ENCODE results near the gene NCKIPSD. TPM values are rescaled to one million over a fixed set of nuclear protein-coding genes. Genes with fewer than 3 reads are reported as not detected.

NCKIPSD gene
- total RNA-seq, 1 experiment from 2014 or later, result 26.9 TPM

DNA sequence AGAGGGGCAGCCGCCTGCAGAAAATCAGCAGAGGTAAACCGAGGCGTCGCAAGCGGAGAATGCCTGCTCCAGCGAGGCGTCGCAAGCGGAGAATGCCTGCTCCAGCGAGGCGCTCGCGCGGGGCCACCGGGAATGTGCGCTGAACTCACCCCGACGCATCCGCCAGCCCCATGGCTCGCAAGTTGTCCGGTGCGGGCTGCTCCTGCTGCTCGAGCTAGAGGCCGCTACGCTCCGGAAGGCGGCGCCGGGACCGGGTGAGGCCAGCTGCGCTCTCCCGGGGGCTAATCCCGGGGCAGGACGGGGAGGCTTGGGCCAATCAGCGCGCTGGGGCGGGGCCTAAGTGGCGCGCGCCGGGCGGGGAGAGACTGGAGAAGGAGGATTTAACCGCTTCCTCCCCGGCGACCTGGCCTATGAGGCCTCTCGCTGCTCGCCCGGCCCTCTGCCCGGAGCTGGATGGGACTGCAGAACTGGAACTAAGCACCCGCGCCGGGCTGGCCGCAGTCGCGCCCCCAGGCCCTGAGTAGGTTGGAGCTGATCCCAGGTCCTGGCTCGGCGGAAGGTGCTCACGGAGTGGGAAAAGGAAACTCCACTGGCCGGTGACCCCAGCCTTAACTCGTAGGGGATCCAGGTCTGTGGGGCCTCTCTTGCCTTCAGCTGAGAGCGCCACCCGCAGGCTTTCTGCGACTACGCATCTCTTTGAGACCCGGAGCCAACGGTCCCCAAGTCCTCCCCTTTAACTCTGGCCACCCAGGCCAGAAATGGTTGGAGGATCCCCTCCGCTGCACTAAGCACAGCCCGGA, 50.3 kb downstream of the NCKIPSD start, which contains the start of gene SLC26A6:
Gene SLC26A6 (minus strand): TSS at position 240 of the 800 bp plus-strand sequence. CDS start 68 bp downstream, at position 172.
- CTCF ChIA-PET, result interaction anchor here (0.6 to 3.4 kb wide), 17 partner anchors 11 to 130 kb away, joined by 3 to 22 read pairs (median 5); partner anchors contain the start of genes CELSR3 and UQCRC1

DNA sequence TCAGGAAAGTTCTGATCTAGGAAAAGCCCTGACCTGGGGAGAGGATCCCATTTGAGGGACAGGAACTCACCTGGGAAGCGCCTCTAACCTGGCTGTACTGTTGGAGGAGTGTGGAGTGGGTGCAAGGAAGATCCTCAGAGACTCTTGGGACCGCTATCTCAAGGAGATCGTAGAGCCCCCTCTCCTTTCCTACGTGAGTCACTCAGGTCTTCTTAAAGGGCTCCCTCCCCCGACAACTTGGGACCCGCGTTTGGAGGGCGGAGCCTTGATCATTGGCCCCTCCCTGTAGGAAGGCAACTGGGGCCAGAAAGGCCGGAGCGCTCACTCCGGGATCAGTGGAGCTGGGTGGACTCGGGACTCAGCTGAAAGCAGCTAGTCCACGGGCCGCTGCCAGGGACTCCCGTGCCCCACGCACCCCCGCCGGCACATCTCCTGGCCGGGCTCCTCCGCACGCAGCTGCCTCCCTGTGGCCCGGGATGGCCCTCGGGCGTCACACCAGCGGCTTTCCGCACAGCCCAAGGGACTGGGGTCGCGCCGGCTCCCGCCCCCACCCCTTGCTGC, 51.0 kb downstream of the NCKIPSD start:
- Mint-ChIP-seq H3K27ac (ENCODE audit: low read depth, unreplicated experiment) (peak overlapping the region; percentile 85), H3K4me1 (ENCODE audit: insufficient read depth, unreplicated experiment) (peaks cover 10% of the 10 kb centered on the region), H3K4me3 (ENCODE audit: unreplicated experiment) (peak overlapping the region; percentile 84), H3K9me3 (ENCODE audit: unreplicated experiment) (no peaks in the 10 kb centered on the region), H3K36me3 (ENCODE audit: insufficient read depth, unreplicated experiment) (peaks cover 27% of the 10 kb centered on the region), H3K27me3 (ENCODE audit: insufficient read depth, unreplicated experiment) (no peaks in the 10 kb centered on the region)
- BruUV-seq (replicated peaks), result TSS peak; percentile 46
- TF ChIP-seq, protein P1, sequence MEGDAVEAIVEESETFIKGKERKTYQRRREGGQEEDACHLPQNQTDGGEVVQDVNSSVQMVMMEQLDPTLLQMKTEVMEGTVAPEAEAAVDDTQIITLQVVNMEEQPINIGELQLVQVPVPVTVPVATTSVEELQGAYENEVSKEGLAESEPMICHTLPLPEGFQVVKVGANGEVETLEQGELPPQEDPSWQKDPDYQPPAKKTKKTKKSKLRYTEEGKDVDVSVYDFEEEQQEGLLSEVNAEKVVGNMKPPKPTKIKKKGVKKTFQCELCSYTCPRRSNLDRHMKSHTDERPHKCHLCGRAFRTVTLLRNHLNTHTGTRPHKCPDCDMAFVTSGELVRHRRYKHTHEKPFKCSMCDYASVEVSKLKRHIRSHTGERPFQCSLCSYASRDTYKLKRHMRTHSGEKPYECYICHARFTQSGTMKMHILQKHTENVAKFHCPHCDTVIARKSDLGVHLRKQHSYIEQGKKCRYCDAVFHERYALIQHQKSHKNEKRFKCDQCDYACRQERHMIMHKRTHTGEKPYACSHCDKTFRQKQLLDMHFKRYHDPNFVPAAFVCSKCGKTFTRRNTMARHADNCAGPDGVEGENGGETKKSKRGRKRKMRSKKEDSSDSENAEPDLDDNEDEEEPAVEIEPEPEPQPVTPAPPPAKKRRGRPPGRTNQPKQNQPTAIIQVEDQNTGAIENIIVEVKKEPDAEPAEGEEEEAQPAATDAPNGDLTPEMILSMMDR (IDR thresholded peaks at IDR 0.05; ENCODE audit: unreplicated experiment), result no peak
- intact Hi-C loops (cut with micrococcal nuclease), result loop anchor here (1.0 to 2.0 kb wide), 6 partner anchors 20 to 169 kb away; partner anchors contain the start of gene NCKIPSD
- peak; percentile 63 for DNase-seq (ENCODE audit: unreplicated experiment)
- ChIA-PET POLR2A (interaction anchor here (0.5 to 4.1 kb wide), 31 partner anchors 10 to 459 kb away, joined by 3 to 93 read pairs (median 6); partner anchors contain the start of genes ATRIP, CCDC51, CELSR3 and COL7A1), CTCF (interaction anchor here (0.6 to 3.4 kb wide), 17 partner anchors 10 to 445 kb away, joined by 3 to 22 read pairs (median 4); partner anchors contain the start of genes CELSR3 and UQCRC1)

More for the DNA sequence above, 50.3 kb downstream of the NCKIPSD start, which contains the start of gene SLC26A6:
- TSS peak; percentile 51 for BruUV-seq (replicated peaks)
- Mint-ChIP-seq H3K27ac (ENCODE audit: low read depth, unreplicated experiment) (peak within 1 kb of the TSS; percentile 85), H3K4me3 (ENCODE audit: unreplicated experiment) (peak within 1 kb of the TSS; percentile 84), H3K4me1 (ENCODE audit: insufficient read depth, unreplicated experiment) (peaks cover 10% of the 10 kb centered on the region), H3K9me3 (ENCODE audit: unreplicated experiment) (no peaks in the 10 kb centered on the region), H3K27me3 (ENCODE audit: insufficient read depth, unreplicated experiment) (no peaks in the 10 kb centered on the region), H3K36me3 (ENCODE audit: insufficient read depth, unreplicated experiment) (peaks cover 31% of the 10 kb centered on the region)
- POLR2A ChIA-PET, result interaction anchor here (0.6 to 4.1 kb wide), 32 partner anchors 9 to 459 kb away, joined by 3 to 93 read pairs (median 6); partner anchors contain the start of genes ATRIP, CCDC51, CELSR3 and COL7A1
- peak; percentile 98 for DNase-seq (ENCODE audit: unreplicated experiment)
- TF ChIP-seq, protein P1 (IDR thresholded peaks at IDR 0.05; ENCODE audit: unreplicated experiment), result peak; percentile 48
- intact Hi-C loops (cut with micrococcal nuclease), result loop anchor here (1.0 to 2.0 kb wide), 6 partner anchors 21 to 170 kb away; partner anchors contain the start of gene NCKIPSD

DNA sequence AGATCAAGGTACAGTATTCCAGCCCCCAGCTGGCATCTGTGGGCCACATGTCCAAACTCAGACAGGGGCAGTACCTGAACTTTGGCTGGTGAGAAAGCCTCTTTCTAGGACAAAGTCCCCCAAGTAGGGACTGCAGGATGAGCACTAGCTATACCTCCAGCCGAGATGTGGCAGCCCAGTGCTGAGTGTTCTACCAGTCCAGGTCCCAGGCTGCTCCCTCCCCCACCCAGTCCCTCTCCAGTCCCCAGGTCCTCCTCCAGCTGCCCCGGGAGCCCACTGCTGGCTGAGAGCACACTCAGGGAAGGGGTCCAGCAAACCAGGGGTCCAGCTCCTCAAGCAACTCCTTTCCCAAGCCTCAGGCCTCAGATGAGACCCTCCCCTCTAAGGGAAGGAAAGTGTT, 52.0 kb downstream of the NCKIPSD start:
- H3K4me3 Mint-ChIP-seq (ENCODE audit: unreplicated experiment), result peak overlapping the region; percentile 84
- no TSS peak for BruUV-seq (replicated peaks)
- POLR2A ChIA-PET, result interaction anchor here (0.7 to 4.1 kb wide), 8 partner anchors 11 to 193 kb away, joined by 4 to 93 read pairs (median 32); partner anchors contain the start of genes CCDC51, CELSR3, COL7A1 and PFKFB4
- H3K9me3 Mint-ChIP-seq (ENCODE audit: unreplicated experiment), result no peaks in the 10 kb centered on the region
- H3K4me1 Mint-ChIP-seq (ENCODE audit: insufficient read depth, unreplicated experiment), result peaks cover 10% of the 10 kb centered on the region
- TF ChIP-seq, protein P1 (IDR thresholded peaks at IDR 0.05; ENCODE audit: unreplicated experiment), result no peak
- H3K27me3 Mint-ChIP-seq (ENCODE audit: insufficient read depth, unreplicated experiment), result no peaks in the 10 kb centered on the region
- peaks cover 37% of the 10 kb centered on the region for H3K36me3 Mint-ChIP-seq (ENCODE audit: insufficient read depth, unreplicated experiment)
- CTCF ChIA-PET, result interaction anchor here (0.7 to 3.4 kb wide), 5 partner anchors 13 to 35 kb away, joined by 3 to 22 read pairs (median 12); partner anchors contain the start of gene CELSR3
- intact Hi-C loops (cut with micrococcal nuclease), result loop anchor here (2.0 kb wide), 1 partner anchor 51 kb away; the partner anchor contains the start of gene NCKIPSD
- DNase-seq (ENCODE audit: unreplicated experiment), result no peak
- H3K27ac Mint-ChIP-seq (ENCODE audit: low read depth, unreplicated experiment), result peak overlapping the region; percentile 85

Data from MCF 10A (cell line).